Stimulated activated CD8-positive, alpha-beta memory T cell treated with anti-CD3 and anti-CD28 coated beads, Interleukin-12 subunit alpha, Interleukin-12 subunit beta, amount 100 ng/mL, for 4 hours (primary cell): ENCODE results near the gene DARS2.
"Not testable (repeated sequence)": the region's sequence is repeated elsewhere in the genome, so short reads cannot be mapped to it uniquely, and the experiment has no call there.

Experiments
- DNase-seq: peaks from one replicate; pipeline ENCODE4 v3.0.0-alpha.2; 2020; ENCODE audit warnings: low read depth

The DARS2 gene

GRCh38 chr1:173862146-173862768, 37.8 kb downstream of the DARS2 start:
- DNase-seq: not testable (repeated sequence)

- DNase-seq: no peak
These were observed 38.3 kb downstream of the DARS2 start for GRCh38 chr1:173862769-173863223.

GRCh38 chr1:173863224-173864161, 39.0 kb downstream of the DARS2 start:
- no peak for DNase-seq

GRCh38 chr1:173864179-173864867, 39.9 kb downstream of the DARS2 start:
- DNase-seq: no peak

- DNase-seq: no peak
These were observed 41.1 kb downstream of the DARS2 start for GRCh38 chr1:173865468-173866164.

GRCh38 chr1:173866413-173867115, 42.1 kb downstream of the DARS2 start:
- no peak for DNase-seq

GRCh38 chr1:173867141-173867752, 42.8 kb downstream of the DARS2 start:
- no peak for DNase-seq

- peak; percentile 98 for DNase-seq
These were observed 43.3 kb downstream of the DARS2 start, which contains the start of gene GAS5 for GRCh38 chr1:173867753-173868265. GAS5 (minus strand) TSS chr1:173867989.

- peak; percentile 87 for DNase-seq
These were observed 44.0 kb downstream of the DARS2 start, which contains the start of gene ZBTB37 for GRCh38 chr1:173868266-173869020. ZBTB37 (plus strand) TSS chr1:173868380; CDS start chr1:173870226, 1,846 bp downstream.

GRCh38 chr1:173869021-173869359, 44.5 kb downstream of the DARS2 start:
- no peak for DNase-seq

GRCh38 chr1:173870252-173871075, 46.0 kb downstream of the DARS2 start:
- DNase-seq: no peak

- no peak for DNase-seq
These were observed 46.6 kb downstream of the DARS2 start for GRCh38 chr1:173871091-173871490.

GRCh38 chr1:173871500-173871899, 47.0 kb downstream of the DARS2 start:
- no peak for DNase-seq

- no peak for DNase-seq
These were observed 52.3 kb downstream of the DARS2 start for GRCh38 chr1:173876732-173877131.

GRCh38 chr1:173878251-173878650, 53.8 kb downstream of the DARS2 start:
- DNase-seq: no peak

GRCh38 chr1:173881117-173881516, 56.6 kb downstream of the DARS2 start:
- DNase-seq: not testable (repeated sequence)

GRCh38 chr1:173884701-173885100, 60.2 kb downstream of the DARS2 start:
- DNase-seq: no peak

GRCh38 chr1:173886746-173887611, 62.5 kb downstream of the DARS2 start:
- no peak for DNase-seq
